Peyer's patch (tissue), 4 donors: ENCODE measurements around the gene NUP98.

Source experiments
- POLR2A ChIP-seq, 2 donors: fragments of 450-650 bp; IDR thresholded peaks; one replicate each; pipeline ENCODE4 v1.5.1; 2017; ENCODE audit warnings: antibody characterized with exemption in 2 of 2, mild to moderate bottlenecking in 2 of 2, moderate library complexity in 2 of 2
- TF ChIP-seq, protein P1 (sequence below), 6 experiments: fragments of 450-650 bp in 4 of 6; fragments of 200-600 bp in 2 of 6; sonication (generic) in 1 of 6; IDR thresholded peaks; one replicate each; pipeline ENCODE4 v1.5.1; 2017 to 2019; ENCODE audit warnings: antibody characterized with exemption in 6 of 6, mild to moderate bottlenecking in 3 of 6, moderate library complexity in 1 of 6

DNA sequence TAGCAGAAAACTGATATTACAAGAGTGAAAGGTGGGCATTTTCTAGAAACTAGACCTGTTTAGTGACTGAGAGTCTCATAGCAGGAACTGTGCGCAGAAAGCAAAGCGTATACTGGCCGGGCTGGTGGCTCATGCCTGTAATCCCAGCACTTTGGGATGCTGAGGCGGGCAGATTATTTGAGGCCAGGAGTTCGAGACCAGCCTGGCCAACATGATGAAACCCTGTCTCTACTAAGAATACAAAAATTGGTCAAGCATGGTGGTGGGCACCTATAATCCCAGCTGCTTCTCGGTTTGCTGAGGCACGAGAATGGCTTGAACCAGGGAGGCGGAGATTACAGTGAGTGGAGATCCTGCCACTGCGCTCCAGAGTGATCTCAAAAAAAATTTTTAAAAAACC lies 1.8 kb upstream of the NUP98 start:
- TF ChIP-seq POLR2A (IDR thresholded peaks at IDR 0.05): no peak
- TF ChIP-seq, protein P1, sequence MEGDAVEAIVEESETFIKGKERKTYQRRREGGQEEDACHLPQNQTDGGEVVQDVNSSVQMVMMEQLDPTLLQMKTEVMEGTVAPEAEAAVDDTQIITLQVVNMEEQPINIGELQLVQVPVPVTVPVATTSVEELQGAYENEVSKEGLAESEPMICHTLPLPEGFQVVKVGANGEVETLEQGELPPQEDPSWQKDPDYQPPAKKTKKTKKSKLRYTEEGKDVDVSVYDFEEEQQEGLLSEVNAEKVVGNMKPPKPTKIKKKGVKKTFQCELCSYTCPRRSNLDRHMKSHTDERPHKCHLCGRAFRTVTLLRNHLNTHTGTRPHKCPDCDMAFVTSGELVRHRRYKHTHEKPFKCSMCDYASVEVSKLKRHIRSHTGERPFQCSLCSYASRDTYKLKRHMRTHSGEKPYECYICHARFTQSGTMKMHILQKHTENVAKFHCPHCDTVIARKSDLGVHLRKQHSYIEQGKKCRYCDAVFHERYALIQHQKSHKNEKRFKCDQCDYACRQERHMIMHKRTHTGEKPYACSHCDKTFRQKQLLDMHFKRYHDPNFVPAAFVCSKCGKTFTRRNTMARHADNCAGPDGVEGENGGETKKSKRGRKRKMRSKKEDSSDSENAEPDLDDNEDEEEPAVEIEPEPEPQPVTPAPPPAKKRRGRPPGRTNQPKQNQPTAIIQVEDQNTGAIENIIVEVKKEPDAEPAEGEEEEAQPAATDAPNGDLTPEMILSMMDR (IDR thresholded peaks at IDR 0.05): no peak
